Activated effector memory CD4-positive, alpha-beta T cell treated with Interleukin-2 at 50 U/mL for 16 hours (primary cell): Measurements from ENCODE around the gene RAB9B.
A peak's percentile ranks its signal among the peaks of the same experiment; 100 is the strongest.
"Not testable (repeated sequence)": the region's sequence is repeated elsewhere in the genome, so short reads cannot be mapped to it uniquely, and the experiment has no call there.

ENCODE experiments used
- DNase-seq: peaks from one replicate; pipeline ENCODE4 v3.0.0-alpha.2; 2020

RAB9B gene, protein sequence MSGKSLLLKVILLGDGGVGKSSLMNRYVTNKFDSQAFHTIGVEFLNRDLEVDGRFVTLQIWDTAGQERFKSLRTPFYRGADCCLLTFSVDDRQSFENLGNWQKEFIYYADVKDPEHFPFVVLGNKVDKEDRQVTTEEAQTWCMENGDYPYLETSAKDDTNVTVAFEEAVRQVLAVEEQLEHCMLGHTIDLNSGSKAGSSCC

DNA sequence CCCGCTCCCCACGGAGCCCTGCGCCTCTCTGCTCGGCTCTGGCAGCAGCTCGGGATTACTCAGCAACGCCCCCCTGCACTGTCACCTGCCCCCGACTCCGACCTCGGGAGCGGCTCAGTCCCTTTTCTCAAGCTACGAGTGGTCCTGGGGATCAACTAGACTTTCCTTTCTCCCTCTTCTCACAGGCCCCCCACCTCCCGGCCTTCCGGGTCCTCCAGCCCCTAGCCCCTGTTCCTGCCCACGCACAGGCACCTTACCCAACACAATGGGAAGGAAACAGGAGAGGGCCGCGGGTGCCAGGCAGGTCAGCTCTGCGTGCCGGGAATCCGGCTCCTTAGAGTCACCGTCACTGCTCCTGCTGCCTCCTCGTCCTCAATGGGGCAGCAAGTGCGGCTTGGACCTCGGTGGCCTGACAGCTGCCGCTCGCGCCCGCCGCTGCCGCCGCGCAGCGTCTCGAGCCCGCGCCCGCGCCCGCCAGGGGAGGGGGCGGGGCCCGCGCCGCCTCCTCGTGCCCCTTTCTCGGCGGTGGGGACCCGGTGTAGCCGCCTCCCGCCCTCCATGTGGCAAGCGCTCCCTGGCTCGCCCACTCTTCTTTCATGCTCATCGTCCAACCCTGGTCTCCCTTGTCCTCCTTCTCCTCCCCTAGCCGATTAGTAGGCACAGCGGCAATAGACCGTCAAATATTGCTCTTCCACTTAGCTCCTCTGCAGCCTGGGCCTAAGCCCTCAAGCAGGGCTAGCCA lies at the start of gene RAB9B:
TSS of gene RAB9B (minus strand) at position 455 of the 742 bp plus-strand sequence. CDS start 6,473 bp downstream, outside the sequence.
- peak; percentile 22 for DNase-seq

DNA sequence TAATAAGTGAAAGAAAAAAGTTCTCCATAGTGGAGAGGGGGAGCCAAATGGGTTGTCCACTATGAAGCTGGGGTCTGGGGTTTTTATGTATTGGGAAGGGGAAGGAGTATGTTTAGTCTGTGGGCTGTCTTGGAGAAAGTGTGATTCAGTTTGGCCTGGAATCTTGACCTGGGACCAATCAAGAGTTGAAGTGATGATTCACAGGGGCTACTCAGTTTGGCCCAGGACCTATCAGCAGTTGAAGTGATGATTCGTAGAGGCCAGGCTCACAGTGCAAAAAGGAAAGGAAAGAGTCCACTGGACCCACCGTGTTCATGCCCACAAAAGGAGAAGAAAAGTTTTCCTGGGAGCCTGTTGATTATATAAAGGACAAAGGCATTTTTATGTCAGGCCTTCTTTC lies 47.3 kb upstream of the RAB9B start:
- DNase-seq = no peak

DNA sequence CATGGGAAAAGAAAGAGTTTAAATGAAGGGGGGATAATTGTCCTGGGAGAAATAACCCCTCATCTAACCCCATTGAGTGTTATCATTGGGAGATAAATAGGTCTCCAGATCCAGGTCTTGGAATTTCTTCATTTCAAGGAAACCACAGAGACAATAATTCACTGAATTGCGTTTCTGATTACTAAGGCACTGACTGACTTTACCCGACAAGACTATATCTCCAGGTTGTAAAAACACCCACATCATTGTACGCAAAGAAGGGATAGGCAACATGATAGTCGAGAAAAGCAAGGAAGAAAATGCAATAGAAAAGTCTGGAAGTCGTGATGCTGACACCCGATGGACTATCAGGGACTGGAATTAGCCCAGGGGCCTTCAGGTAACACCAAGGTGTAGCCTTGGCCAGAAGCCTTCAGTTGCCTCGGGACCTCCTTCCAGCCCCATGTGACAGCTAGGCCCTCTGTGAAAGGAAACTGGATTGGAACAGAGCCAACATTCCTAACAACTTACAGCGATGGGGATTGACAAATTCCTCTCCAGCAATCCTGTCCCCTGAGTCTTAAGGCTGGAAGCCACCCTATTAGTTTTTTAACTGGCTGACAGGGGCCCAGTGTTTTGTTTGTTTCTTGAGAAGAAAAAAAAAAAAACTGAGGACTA lies 46.5 kb upstream of the RAB9B start:
- no peak for DNase-seq

- DNase-seq = no peak
Observed at GRCh38 chrX:103877571-103877970, 45.5 kb upstream of the RAB9B start.

GRCh38 chrX:103864886-103865534 lies 33.0 kb upstream of the RAB9B start:
- DNase-seq = no peak

GRCh38 chrX:103864149-103864548 lies 32.1 kb upstream of the RAB9B start:
- DNase-seq = no peak

DNA sequence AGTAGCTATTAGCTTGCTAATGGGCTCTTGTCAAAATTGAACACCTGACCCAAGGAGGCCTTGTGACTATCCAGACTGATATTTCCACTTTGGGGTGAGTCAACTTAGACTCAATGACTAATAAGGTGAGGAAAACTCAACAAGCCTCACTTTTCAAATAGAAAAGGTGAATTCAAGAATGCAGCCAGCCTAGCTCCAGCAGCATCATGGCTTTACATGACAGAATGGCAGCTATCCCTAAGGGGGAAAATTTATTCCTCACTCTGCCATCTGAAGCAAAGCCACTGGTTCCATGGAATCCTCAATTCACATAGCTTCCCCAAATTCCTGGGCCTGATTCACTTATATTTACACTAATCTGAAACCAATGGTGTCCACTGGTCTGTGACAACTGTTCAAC lies 29.1 kb upstream of the RAB9B start:
- no peak for DNase-seq

GRCh38 chrX:103849558-103849957 lies 17.5 kb upstream of the RAB9B start:
- DNase-seq = no peak

- DNase-seq = no peak
Observed at GRCh38 chrX:103847174-103847870, 15.3 kb upstream of the RAB9B start.

DNA sequence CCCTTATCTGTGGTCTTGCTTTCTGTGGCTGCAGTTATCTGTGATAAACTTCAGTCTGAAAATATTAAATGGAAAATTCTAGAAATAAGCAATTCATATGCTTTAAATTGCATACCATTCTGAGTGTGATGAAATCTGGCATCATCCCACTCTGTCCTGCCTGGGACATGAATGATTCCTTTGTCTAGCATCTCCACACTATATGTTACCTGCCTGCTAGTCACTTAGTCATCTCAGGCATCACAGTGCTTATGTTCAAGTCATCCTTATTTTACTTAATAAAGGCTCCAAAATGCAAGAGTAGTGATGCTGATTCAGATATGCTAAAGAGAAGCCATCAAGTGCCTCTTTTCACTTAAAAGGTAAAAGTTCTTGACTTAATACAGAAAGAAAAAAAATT lies 14.3 kb upstream of the RAB9B start:
- no peak for DNase-seq

DNA sequence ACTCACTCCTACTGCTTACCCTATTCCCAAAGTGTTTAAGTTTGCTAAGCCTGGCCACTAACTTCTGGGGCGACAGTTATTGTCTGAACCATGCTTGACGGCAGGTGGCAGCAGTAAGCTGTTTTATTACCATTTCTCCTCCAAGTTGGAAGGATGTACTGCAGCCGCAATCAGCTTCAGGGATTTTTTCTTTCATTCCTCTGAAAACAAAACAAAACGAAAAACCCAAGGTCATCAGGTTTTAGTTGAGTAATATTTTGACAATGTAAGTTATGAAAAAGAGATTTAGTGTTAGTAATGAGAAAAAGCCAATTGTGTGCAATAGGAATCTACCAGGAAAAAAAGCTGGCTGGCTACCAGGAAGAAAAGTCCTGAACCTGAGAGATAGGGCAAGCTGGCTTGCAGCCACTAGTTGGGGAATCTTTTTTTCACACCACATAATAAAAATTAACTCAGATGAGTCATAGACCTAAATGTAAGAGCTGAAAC lies 13.2 kb upstream of the RAB9B start:
- no peak for DNase-seq

GRCh38 chrX:103839404-103839803 lies 7.3 kb upstream of the RAB9B start:
- no peak for DNase-seq

DNA sequence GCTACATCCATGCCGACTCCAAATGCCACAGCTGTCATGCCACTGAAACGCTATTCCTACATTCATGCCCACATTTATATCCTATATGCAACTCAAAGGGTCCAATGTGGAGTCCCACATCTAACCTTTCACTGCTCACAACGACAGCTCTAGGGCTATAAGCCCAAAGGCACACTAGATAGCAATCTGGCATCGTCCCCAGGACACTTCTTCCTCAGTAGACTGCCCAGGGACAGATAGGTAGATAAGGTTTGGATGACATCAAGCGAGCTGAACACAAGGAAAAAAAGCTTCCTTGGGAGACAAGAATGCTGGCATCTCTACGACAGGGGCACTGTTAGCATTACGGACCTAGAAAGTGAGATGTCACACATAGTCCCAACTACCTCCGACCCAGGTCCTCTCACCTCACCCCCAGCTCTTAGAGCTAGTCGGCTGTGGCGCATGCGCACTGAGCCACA lies 685 bp downstream of the RAB9B start:
- DNase-seq = no peak

DNA sequence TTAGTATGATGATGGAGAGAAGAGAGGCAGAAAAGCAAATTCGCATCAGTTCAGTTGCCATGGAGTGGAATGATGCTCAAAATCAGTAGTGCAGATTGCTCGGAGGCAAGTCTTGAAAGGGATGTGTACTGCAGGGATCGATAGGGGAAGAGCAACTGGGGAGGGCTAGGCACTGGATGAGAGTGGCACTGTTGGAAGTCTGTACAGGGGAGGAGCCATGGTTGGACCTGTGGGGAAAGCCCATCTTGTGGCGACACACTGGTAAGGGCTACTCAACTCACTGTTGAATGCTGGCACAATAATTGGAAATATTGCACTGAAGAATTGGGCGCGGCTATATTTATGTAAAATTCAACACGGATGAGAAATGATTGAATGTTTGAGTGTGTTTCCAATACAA lies 1.2 kb downstream of the RAB9B start:
- no peak for DNase-seq

DNA sequence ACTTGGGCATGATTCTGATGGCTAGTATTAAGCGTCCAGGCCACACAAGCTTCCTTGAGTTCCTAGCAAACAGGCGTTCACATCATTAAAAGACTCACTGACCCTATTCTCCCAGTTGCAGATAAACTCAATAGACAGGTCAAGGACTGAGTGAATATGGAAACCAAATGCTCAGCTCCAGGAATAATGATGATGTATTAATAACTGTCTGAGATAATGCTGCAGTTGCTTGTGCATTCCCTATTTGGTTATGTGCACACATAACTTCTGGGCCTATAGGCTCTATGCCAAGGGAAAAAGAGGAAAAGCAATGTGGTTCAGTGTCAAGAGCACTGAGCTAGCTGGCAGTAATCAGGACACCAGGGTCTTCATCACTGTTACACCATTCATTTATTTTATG lies 3.5 kb downstream of the RAB9B start:
- DNase-seq = no peak

- DNase-seq = no peak
Observed at GRCh38 chrX:103825881-103826280, 6.2 kb downstream of the RAB9B start.

GRCh38 chrX:103823591-103823990 lies 8.5 kb downstream of the RAB9B start:
- no peak for DNase-seq

DNA sequence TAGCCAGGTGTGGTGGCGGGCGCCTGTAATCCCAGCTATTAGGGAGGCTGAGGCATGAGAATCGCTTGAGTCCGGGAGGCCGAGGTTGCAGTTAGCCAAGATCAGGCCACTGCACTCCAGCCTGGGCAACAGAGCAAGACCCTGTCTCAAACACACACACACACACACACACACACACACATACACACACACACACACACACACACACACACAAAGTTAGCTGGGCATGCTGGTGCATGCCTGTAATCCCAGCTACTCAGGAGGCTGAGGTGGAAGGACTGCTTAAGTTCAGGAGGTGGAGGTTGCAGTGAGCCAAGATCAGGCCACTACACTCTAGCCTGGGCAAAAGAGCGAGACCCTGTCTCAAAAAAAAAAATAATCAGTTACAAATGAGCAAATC lies 11.3 kb downstream of the RAB9B start:
- DNase-seq = not testable (repeated sequence)

DNA sequence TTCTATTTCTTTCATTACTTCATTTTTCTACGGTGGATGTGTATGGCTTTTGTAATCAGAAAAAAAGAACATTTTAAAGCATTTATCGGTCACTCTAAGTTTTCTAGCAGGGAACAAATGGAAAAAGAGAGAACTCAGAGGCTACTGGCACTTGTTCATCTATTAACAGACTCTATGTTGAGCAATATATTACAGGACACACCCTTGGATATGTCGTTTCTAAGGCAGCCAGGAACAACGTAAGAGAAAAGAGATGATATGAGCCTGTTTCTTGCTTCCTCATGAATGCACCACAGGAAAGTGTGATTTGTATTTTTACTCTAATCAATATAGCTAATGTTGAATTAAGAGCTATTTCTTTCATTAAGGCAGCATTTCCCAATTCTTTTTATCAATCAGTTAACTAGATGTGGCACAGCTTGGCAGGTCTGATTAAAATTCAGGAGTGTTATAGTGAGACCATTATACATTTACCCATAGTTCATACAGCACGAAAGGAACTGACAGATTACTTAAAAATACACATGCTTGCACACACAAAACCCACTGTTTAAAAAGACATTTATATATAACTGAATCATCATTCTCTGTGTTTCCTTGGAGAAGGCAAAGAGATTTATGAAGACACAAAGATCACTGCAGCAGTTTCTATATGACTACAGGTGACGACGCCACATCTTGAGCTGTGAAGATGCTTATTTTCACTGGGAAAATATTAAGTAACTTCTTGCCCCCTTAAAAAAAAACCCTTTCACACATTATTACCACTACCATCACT lies 13.0 kb downstream of the RAB9B start:
- no peak for DNase-seq

GRCh38 chrX:103817502-103817901 lies 14.6 kb downstream of the RAB9B start:
- DNase-seq = no peak

DNA sequence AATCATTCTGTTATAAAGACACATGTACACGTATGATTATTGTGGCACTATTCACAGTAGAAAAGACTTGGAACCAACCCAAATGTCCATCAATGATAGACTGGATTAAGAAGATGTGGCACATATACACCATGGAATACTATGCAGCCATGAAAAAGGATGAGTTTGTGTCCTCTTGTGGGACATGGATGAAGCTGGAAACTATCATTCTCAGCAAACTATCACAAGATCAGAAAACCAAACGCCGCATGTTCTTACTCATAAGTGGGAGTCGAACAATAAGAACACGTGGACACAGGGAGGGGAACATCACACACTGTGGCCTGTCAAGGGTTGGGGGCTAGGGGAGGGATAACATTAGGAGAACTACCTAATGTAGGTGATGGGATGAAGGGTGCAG lies 15.0 kb downstream of the RAB9B start:
- not testable (repeated sequence) for DNase-seq

GRCh38 chrX:103811858-103812257 lies 20.2 kb downstream of the RAB9B start:
- DNase-seq = no peak
